Keratinocyte (primary cell): ENCODE measurements around the gene MCM6. TPM values are rescaled to one million over a fixed set of nuclear protein-coding genes. Genes with fewer than 3 reads are reported as not detected.

Source experiments
- DNase-seq: peaks from one replicate; pipeline ENCODE4 v3.0.0-alpha.2; 2011; ENCODE audit warnings: low read depth, missing footprints, low spot score
- FAIRE-seq: peaks from 2 replicates; lab custom pipeline; 2011; peaks lifted over from hg19 to GRCh38; lab: Jason Lieb, UNC
- H2AFZ ChIP-seq: 2 replicates; pipeline ENCODE4 v1.6.0; 2012; ENCODE audit warnings: low read length, control low read depth, inconsistent platforms; ENCODE audit not compliant: control insufficient read depth
- H3K27ac ChIP-seq: 2 replicates; pipeline ENCODE4 v1.5.1; 2011; ENCODE audit warnings: low read length; ENCODE audit not compliant: control insufficient read depth, insufficient read depth
- H3K27me3 ChIP-seq: 3 replicates; pipeline ENCODE4 v1.6.0; 2011; ENCODE audit warnings: low read length; ENCODE audit not compliant: control insufficient read depth, insufficient read depth; ENCODE audit errors: extremely low read depth
- H3K36me3 ChIP-seq, 2 experiments: 2 replicates in 1 of 2; 3 replicates in 1 of 2; pipeline ENCODE4 v1.5.1; 2011; ENCODE audit warnings: low read length in 2 of 2, mild to moderate bottlenecking in 1 of 2; ENCODE audit not compliant: control insufficient read depth in 2 of 2, insufficient read depth in 2 of 2; ENCODE audit errors: extremely low read depth in 1 of 2
- H3K4me1 ChIP-seq: 3 replicates; pipeline ENCODE4 v1.5.1; 2011; ENCODE audit warnings: low read length; ENCODE audit not compliant: control insufficient read depth, insufficient read depth; ENCODE audit errors: extremely low read depth
- H3K4me2 ChIP-seq: 3 replicates; pipeline ENCODE4 v1.6.0; 2011; ENCODE audit warnings: low read depth, low read length; ENCODE audit not compliant: control insufficient read depth, insufficient read depth; ENCODE audit errors: extremely low read depth
- H3K4me3 ChIP-seq, 3 experiments: fragments of 200-600 bp in 1 of 3; sonication (generic) in 1 of 3; 2 replicates in 2 of 3; 3 replicates in 1 of 3; pipeline ENCODE4 v1.5.1; 2011 to 2016; ENCODE audit warnings: low read length in 3 of 3, mild to moderate bottlenecking in 3 of 3, control low read depth in 2 of 3, inconsistent platforms in 1 of 3, low read depth in 1 of 3, mixed read lengths in 1 of 3, mixed run types in 1 of 3, moderate library complexity in 1 of 3; ENCODE audit not compliant: control insufficient read depth in 2 of 3, insufficient read depth in 2 of 3; ENCODE audit errors: extremely low read depth in 1 of 3
- H3K79me2 ChIP-seq: 2 replicates; pipeline ENCODE4 v1.6.0; 2012; ENCODE audit warnings: low read length; ENCODE audit not compliant: control insufficient read depth, insufficient read depth
- H3K9ac ChIP-seq: 3 replicates; pipeline ENCODE4 v1.6.0; 2011; ENCODE audit warnings: low read length; ENCODE audit not compliant: control insufficient read depth, insufficient read depth; ENCODE audit errors: extremely low read depth
- H3K9me1 ChIP-seq: 3 replicates; pipeline ENCODE4 v1.6.0; 2011; ENCODE audit warnings: low read length; ENCODE audit not compliant: control insufficient read depth, insufficient read depth; ENCODE audit errors: extremely low read depth
- H3K9me3 ChIP-seq: 2 replicates; pipeline ENCODE4 v1.5.1; 2012; ENCODE audit warnings: low read depth, low read length; ENCODE audit not compliant: control insufficient read depth
- H4K20me1 ChIP-seq: 3 replicates; pipeline ENCODE4 v1.6.0; 2011; ENCODE audit warnings: low read length; ENCODE audit not compliant: control insufficient read depth, insufficient read depth; ENCODE audit errors: extremely low read depth
- CTCF ChIP-seq, 3 experiments: IDR thresholded peaks in 1 of 3; conservative IDR thresholded peaks in 1 of 3; optimal IDR thresholded peaks in 1 of 3; 2 replicates in 2 of 3; 3 replicates in 1 of 3; pipeline versions ENCODE3 to v1.5.1; 2011; ENCODE audit warnings: low read length in 3 of 3, mild to moderate bottlenecking in 3 of 3, moderate library complexity in 2 of 3, control low read depth in 1 of 3, inconsistent platforms in 1 of 3; ENCODE audit not compliant: insufficient read depth in 2 of 3; ENCODE audit errors: extremely low read depth in 1 of 3
- EZH2 ChIP-seq: IDR thresholded peaks from one replicate; pipeline ENCODE4 v1.6.1; 2012; ENCODE audit warnings: inconsistent platforms, mild to moderate bottlenecking, low read length, moderate library complexity
- dilution Hi-C: fragments of 300-500 bp; cut with MboI; formaldehyde crosslinking; loops from one replicate; pipeline ENCODE4 v1.7.0; 2020; ENCODE audit warnings: low sequenced_read_pairs; ENCODE audit not compliant: extremely low pct_ligation_motif_present
- polyA plus RNA-seq, 5 experiments: library from polyadenylated mRNA; depleted of rRNA in 3 of 5; stranded (reverse) in 3 of 5; stranded (forward) in 1 of 5; unstranded in 1 of 5; fragments of >200 nt; gene quantifications; 1 replicate in 1 of 5; 2 replicates in 3 of 5; 3 replicates in 1 of 5; pipeline versions ENCODE4 v1.2.1 to v1.2.3, GENCODE V29; 2011 to 2012; ENCODE audit warnings: missing spikeins in 2 of 5, low read depth in 1 of 5, low replicate concordance in 1 of 5

The MCM6 gene
- polyA plus RNA-seq, 1 donor (not counting 4 experiments of a cell fraction or from before 2014, with no cell fraction given) = 23.2 TPM

DNA sequence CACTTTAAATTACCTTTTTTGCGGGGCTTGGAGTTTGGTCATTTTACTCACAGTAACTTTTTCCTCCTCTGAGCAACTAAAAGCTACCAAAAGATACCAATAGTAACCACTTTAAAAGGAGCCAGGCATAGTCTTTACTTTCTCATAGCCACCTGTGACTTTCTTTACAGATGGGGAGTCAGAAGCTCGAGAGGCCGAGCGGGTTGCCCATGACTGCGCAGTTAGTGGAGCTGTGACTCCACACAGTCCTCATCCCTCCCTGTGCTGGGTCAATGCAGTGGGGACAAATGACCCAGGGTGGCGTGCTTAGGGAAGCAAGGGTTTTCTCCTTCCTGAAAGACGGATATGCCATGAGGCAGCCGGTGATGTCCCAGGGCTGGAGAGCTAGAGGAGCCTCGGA lies 51.1 kb downstream of the MCM6 start:
- Histone ChIP-seq H3K79me2 (no peaks in the 10 kb centered on the region), H3K4me1 (no peaks in the 10 kb centered on the region), H3K36me3 (no peaks in the 10 kb centered on the region), H3K27ac (no peak overlapping the region), H4K20me1 (no peaks in the 10 kb centered on the region), H3K27me3 (no peaks in the 10 kb centered on the region), H3K9ac (no peak overlapping the region), H3K4me3 (no peak overlapping the region), H3K4me2 (no peak overlapping the region), H2AFZ (no peak overlapping the region), H3K9me3 (no peaks in the 10 kb centered on the region), H3K9me1 (no peaks in the 10 kb centered on the region)
- DNase-seq = no peak
- no peak for TF ChIP-seq EZH2
- no peak for TF ChIP-seq CTCF (optimal IDR thresholded peaks at IDR 0.05 in 1 of 3, IDR thresholded peaks at IDR 0.05 in 1 of 3, conservative IDR thresholded peaks at IDR 0.05 in 1 of 3; ENCODE audit: extremely low read depth in 1 of 3, insufficient read depth in 2 of 3, low read length in 3 of 3)
- no peak for FAIRE-seq
- dilution Hi-C loops = no loop called here

DNA sequence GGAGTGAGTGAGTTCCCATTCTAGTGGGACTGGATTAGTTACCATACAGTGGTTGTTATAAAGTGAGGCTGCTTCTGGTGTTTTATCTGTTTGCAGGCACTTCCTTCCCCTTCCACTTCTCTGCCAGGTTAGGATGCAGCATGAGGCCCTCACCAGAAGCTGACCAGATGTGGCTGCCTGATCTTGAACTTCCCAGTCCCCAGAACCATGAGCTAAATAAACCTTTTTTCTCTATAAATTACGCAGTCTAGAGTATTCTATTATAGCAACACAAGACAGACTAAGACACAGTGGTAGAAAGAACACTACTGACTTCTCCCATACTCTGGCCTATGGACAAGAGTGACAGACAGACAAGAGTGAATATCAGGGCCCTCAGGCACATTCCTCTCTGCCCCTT lies 53.4 kb downstream of the MCM6 start:
- Histone ChIP-seq H4K20me1 (no peaks in the 10 kb centered on the region), H3K9ac (no peak overlapping the region), H3K4me3 (no peak overlapping the region), H3K36me3 (no peaks in the 10 kb centered on the region), H3K79me2 (no peaks in the 10 kb centered on the region), H3K9me1 (no peaks in the 10 kb centered on the region), H3K4me2 (no peak overlapping the region), H2AFZ (no peak overlapping the region), H3K9me3 (no peaks in the 10 kb centered on the region), H3K4me1 (no peaks in the 10 kb centered on the region), H3K27ac (no peak overlapping the region), H3K27me3 (no peaks in the 10 kb centered on the region)
- no peak for DNase-seq
- TF ChIP-seq CTCF (optimal IDR thresholded peaks at IDR 0.05 in 1 of 3, IDR thresholded peaks at IDR 0.05 in 1 of 3, conservative IDR thresholded peaks at IDR 0.05 in 1 of 3; ENCODE audit: extremely low read depth in 1 of 3, insufficient read depth in 2 of 3, low read length in 3 of 3) (no peak), EZH2 (no peak)
- FAIRE-seq = no peak
- dilution Hi-C loops = no loop called here
